ENCODE data around the gene ADGRG6. TPM values are rescaled to one million over a fixed set of nuclear protein-coding genes. Genes with fewer than 3 reads are reported as not detected.

The ADGRG6 gene
- total RNA-seq, 1 donor from 2014 or later = 35.3 TPM

DNA sequence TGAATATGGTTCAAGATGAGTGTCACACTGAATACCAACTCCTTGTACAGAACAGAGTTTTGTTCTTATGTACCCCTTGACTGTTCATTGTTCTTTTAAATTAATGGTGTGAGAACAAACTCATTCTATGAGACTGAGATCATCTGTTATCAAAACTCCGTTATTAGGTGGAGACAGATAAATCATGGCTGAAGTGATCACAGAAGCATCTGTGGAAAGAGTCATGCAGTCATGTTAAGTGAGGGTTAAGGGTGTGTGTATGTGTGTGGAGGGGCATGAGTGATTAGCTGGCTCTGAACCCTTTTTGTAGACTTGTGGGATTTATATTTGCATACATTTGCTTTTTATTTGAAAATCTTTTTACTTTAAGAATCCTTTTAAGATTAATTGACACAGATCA is 24.7 kb downstream of the ADGRG6 start:
- H3K4me3 ChIP-seq (ENCODE audit: low read depth, low read length) = no peak overlapping the region
- TF ChIP-seq, protein P1, sequence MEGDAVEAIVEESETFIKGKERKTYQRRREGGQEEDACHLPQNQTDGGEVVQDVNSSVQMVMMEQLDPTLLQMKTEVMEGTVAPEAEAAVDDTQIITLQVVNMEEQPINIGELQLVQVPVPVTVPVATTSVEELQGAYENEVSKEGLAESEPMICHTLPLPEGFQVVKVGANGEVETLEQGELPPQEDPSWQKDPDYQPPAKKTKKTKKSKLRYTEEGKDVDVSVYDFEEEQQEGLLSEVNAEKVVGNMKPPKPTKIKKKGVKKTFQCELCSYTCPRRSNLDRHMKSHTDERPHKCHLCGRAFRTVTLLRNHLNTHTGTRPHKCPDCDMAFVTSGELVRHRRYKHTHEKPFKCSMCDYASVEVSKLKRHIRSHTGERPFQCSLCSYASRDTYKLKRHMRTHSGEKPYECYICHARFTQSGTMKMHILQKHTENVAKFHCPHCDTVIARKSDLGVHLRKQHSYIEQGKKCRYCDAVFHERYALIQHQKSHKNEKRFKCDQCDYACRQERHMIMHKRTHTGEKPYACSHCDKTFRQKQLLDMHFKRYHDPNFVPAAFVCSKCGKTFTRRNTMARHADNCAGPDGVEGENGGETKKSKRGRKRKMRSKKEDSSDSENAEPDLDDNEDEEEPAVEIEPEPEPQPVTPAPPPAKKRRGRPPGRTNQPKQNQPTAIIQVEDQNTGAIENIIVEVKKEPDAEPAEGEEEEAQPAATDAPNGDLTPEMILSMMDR (conservative IDR thresholded peaks at IDR 0.05; ENCODE audit: low read depth, low read length) = no peak
- no peak for DNase-seq (ENCODE audit: low read depth)

DNA sequence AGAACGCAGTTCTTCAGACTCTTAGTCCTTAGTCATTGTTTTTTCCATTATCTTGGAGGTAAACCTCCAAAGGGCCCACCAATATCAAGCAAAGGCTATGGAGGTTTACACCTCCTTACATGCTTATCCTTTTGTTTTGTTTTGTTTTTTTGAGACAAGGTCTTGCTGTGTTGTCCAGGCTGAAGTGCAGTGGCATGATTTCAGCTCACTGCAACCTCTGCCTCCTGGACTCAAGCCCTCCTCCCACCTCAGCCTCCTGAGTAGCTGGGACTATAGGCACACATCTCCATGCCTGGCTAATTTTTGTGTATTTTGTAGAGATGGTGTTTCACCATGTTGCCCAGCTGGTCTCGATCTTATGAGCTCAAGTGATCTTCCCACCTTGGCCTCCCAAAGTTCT is 26.3 kb downstream of the ADGRG6 start:
- no peak for DNase-seq (ENCODE audit: low read depth)
- TF ChIP-seq, protein P1 (conservative IDR thresholded peaks at IDR 0.05; ENCODE audit: low read depth, low read length) = no peak
- no peak overlapping the region for H3K4me3 ChIP-seq (ENCODE audit: low read depth, low read length)

DNA sequence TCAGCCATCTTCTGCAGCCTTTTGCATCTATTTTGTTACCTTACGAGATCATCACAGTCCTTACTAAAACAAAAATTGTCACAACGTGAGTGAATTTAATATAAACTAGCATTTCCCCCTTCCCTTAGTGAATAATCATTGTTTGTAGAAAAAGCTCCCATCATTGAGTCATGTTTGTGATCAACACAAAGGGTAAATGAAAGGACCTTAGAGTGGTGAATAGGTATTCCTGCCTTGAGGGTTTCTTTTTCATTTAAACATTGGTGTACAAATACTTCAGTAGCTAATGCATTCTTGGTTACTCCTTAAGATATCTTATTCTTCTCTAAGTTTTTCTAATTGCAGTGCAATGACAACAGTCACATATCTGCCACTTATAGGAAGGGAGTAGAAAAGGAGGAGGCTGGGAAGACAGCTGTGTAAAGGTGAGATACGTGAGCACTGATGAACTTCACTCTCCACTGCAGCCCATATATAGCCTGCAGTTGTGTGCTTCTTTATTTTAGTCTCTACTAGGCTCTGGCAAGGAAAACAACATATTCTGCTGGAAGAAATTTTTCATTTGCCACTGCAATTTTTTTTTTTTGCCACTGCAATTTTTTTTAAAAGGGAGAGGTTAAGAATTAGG is 27.8 kb downstream of the ADGRG6 start:
- H3K4me3 ChIP-seq (ENCODE audit: low read depth, low read length) = no peak overlapping the region
- no peak for DNase-seq (ENCODE audit: low read depth)
- TF ChIP-seq, protein P1 (conservative IDR thresholded peaks at IDR 0.05; ENCODE audit: low read depth, low read length) = no peak

DNA sequence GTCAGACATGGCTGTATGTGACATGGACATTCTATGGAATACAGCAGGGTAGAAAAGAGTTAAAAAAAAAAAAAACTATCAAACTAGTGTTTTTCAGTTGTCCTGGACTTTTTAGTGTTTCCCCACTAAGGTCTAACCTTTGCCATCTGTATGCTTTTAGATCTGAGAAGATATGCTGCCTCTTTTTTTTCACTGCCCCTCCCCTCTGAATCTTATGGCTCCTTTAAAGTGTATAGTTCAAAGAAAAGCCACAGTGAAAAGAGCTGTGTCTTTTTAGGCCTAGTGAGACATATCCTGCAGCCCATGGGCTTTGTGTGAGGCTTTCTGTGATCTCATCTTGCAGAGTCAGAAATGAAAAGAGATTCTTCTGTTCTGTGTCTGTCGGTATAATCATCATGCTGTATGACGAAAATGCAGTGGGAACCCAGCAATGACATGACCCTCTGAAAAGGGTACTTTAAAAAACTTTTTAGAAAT is 29.3 kb downstream of the ADGRG6 start:
- DNase-seq (ENCODE audit: low read depth) = no peak
- TF ChIP-seq, protein P1 (conservative IDR thresholded peaks at IDR 0.05; ENCODE audit: low read depth, low read length) = no peak
- H3K4me3 ChIP-seq (ENCODE audit: low read depth, low read length) = no peak overlapping the region

DNA sequence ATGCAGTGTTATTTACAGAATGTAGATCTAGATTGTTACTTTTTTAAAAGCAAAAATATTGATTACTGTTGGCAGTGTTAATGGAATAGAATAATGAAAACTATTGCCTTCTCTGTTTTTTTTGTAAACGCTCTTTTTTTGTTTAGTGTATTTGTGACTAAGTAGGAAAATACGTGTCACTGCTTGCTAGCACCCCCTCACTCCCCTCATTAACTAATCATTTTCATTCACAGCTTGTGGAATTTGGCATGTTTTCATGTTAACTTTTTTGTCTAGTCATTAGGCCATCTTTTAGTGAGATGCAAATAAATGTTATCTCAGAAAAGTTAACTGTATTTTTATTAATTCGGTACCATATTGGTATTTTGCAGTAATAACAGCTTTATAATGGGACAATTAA is 29.8 kb downstream of the ADGRG6 start:
- TF ChIP-seq, protein P1 (conservative IDR thresholded peaks at IDR 0.05; ENCODE audit: low read depth, low read length) = no peak
- H3K4me3 ChIP-seq (ENCODE audit: low read depth, low read length) = no peak overlapping the region
- no peak for DNase-seq (ENCODE audit: low read depth)

DNA sequence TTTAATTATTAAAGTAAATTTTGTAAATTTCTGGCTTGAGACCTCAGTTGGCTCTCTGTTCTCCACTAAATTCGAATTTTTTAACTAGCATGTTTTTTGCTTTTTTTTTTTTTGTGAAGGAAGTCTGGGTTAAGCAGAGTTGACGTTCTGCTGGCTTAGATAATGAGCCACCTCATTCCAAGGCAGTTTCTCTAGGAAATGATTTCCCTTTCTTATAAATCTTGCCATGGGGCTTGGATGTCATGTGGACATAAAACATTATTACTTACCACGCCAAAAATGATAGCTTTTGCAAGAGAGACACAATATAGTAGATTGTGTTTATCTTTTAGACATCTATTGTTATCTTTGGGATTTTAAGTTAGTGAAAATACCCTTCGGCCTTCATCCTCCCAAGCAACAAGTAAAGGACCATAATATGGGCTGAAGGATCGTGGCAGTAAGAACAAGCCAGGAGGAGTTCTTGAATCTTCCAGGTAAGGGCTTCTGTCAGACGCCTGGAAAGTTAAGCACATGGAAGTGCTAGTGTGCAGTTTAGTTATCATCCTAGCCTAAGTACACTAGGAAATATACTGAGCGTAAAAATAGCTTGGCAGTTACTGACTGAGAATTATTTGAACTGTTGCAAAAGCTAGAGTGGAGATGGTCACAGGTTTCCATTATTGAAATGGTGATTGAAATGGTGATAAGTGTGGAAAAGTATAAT is 30.7 kb downstream of the ADGRG6 start:
- H3K4me3 ChIP-seq (ENCODE audit: low read depth, low read length) = no peak overlapping the region
- TF ChIP-seq, protein P1 (conservative IDR thresholded peaks at IDR 0.05; ENCODE audit: low read depth, low read length) = no peak
- no peak for DNase-seq (ENCODE audit: low read depth)
